ENCODE results near the gene XRN1. TPM values are rescaled to one million over a fixed set of nuclear protein-coding genes. Genes with fewer than 3 reads are reported as not detected.

XRN1 gene
- total RNA-seq: 39.6 and 42.2 TPM in 2 replicates

GRCh38 chr3:142447852-142448823 is at the start of gene XRN1:
Gene XRN1 (minus strand): TSS chr3:142448037. CDS start chr3:142447944, 93 bp downstream.

Other genes with a start within 250 kb of the XRN1 start
- gene GK5, start 222.5 kb downstream of the XRN1 start, total RNA-seq: 3.6 and 7.9 TPM in 2 replicates
- 21.7 and 24.8 TPM in 2 replicates for gene ATR, start 130.7 kb upstream of the XRN1 start, total RNA-seq
- 0.99 and 1.5 TPM in 2 replicates for gene PLS1, start 148.4 kb upstream of the XRN1 start, total RNA-seq

Measured in endothelial cell of coronary artery (primary cell).